Coronary artery (tissue), 2 donors: ENCODE results near the gene TOP2A.
A peak's percentile ranks its signal among the peaks of the same experiment; 100 is the strongest.

Experiments
- DNase-seq: peaks from one replicate; pipeline ENCODE4 v3.0.0-alpha.2; 2017; ENCODE audit warnings: low spot score
- H3K27ac ChIP-seq, 2 donors: fragments of 200-600 bp; sonication (generic); one replicate each; pipeline ENCODE4 v1.5.1; 2016 to 2019
- H3K4me3 ChIP-seq: fragments of 200-600 bp; sonication (generic); 2 replicates; pipeline ENCODE4 v1.5.1; 2016; ENCODE audit warnings: mild to moderate bottlenecking, moderate library complexity
- CTCF ChIP-seq: fragments of 200-600 bp; sonication (generic); IDR thresholded peaks from one replicate; pipeline ENCODE4 v1.5.1; 2019; ENCODE audit warnings: antibody characterized with exemption

The TOP2A gene

GRCh38 chr17:40457964-40458791 lies 40.5 kb upstream of the TOP2A start:
- DNase-seq = no peak
- TF ChIP-seq CTCF = no peak
- Histone ChIP-seq H3K4me3 (no peak overlapping the region), H3K27ac (peak overlapping the region in 1 of 2 donors; percentile 68)

GRCh38 chr17:40457369-40457768 lies 39.7 kb upstream of the TOP2A start:
- Histone ChIP-seq H3K27ac (peak overlapping the region; percentile 32 to 68), H3K4me3 (no peak overlapping the region)
- DNase-seq = no peak
- no peak for TF ChIP-seq CTCF

- peak overlapping the region; percentile 32 to 68 for H3K27ac ChIP-seq
These were observed 38.8 kb upstream of the TOP2A start for GRCh38 chr17:40456396-40456951.

GRCh38 chr17:40454613-40454995 lies 36.9 kb upstream of the TOP2A start:
- Histone ChIP-seq H3K4me3 (no peak overlapping the region), H3K27ac (peak overlapping the region in 1 of 2 donors; percentile 31)
- no peak for DNase-seq
- TF ChIP-seq CTCF = no peak

More at GRCh38 chr17:40456396-40456951, 38.8 kb upstream of the TOP2A start:
- no peak for DNase-seq
- H3K4me3 ChIP-seq = no peak overlapping the region
- TF ChIP-seq CTCF = no peak

GRCh38 chr17:40453881-40454612 lies 36.4 kb upstream of the TOP2A start:
- no peak overlapping the region for H3K4me3 ChIP-seq
- no peak for DNase-seq
- peak overlapping the region in 1 of 2 donors; percentile 86 for H3K27ac ChIP-seq
- TF ChIP-seq CTCF = no peak

GRCh38 chr17:40452921-40453378 lies 35.3 kb upstream of the TOP2A start:
- peak overlapping the region; percentile 77 to 86 for H3K27ac ChIP-seq
- no peak for TF ChIP-seq CTCF
- H3K4me3 ChIP-seq = peak overlapping the region; percentile 22
- DNase-seq = no peak
